Caco-2 (cell line): ENCODE measurements around the gene RIC3. TPM values are rescaled to one million over a fixed set of nuclear protein-coding genes. Genes with fewer than 3 reads are reported as not detected.

Experiments used
- BruUV-seq: library from RNA; stranded (reverse); fragments of 400-500 nt; replicated peaks from 2 replicates; lab custom pipeline; 2021; lab: Mats Ljungman, UMichigan
- CTCF ChIA-PET: fragments of 300-600 bp; sonication (Branson Sonifier 250); formaldehyde crosslinking; loops from one replicate; lab custom pipeline; 2022; ENCODE audit warnings: antibody characterized with exemption; lab: Charles Lee
- POLR2A ChIA-PET: fragments of 300-600 bp; sonication (Branson Sonifier 250); formaldehyde crosslinking; loops from one replicate; lab custom pipeline; 2022; ENCODE audit warnings: antibody characterized with exemption; lab: Charles Lee
- DNase-seq, 2 experiments: peaks; one replicate each; pipeline versions ENCODE4 v3.0.0 to v3.0.0-alpha.2; 2020 to 2022
- H3K27me3 ChIP-seq: replicated peaks from 2 replicates; pipeline ENCODE4 v1.6.0; 2011; ENCODE audit warnings: low read length; ENCODE audit not compliant: control insufficient read depth, insufficient read depth
- H3K36me3 ChIP-seq: 2 replicates; pipeline ENCODE4 v1.5.1; 2011; ENCODE audit warnings: low read length; ENCODE audit not compliant: control insufficient read depth, insufficient read depth
- H3K4me1 ChIP-seq: fragments of 250-450 bp; sonication (Bioruptor Pico); 2 replicates; pipeline ENCODE4 v1.5.1; 2020; ENCODE audit warnings: mild to moderate bottlenecking
- H3K4me3 ChIP-seq: 2 replicates; pipeline ENCODE4 v1.5.1; 2011; ENCODE audit warnings: low read depth, mild to moderate bottlenecking, control low read depth, low read length
- H3K9me3 ChIP-seq: fragments of 250-450 bp; sonication (Bioruptor Pico); 2 replicates; pipeline ENCODE4 v1.5.1; 2020; ENCODE audit warnings: mild to moderate bottlenecking, moderate library complexity
- H3K27ac Mint-ChIP-seq: one replicate; pipeline ENCODE4 v1.8.0; 2022; ENCODE audit warnings: mixed read lengths; ENCODE audit not compliant: unreplicated experiment
- H3K27me3 Mint-ChIP-seq: one replicate; pipeline ENCODE4 v1.8.0; 2022; ENCODE audit warnings: mixed read lengths; ENCODE audit not compliant: insufficient read depth, unreplicated experiment
- H3K36me3 Mint-ChIP-seq: one replicate; pipeline ENCODE4 v1.8.0; 2022; ENCODE audit warnings: mild to moderate bottlenecking, mixed read lengths; ENCODE audit not compliant: insufficient read depth, unreplicated experiment
- H3K4me1 Mint-ChIP-seq: one replicate; pipeline ENCODE4 v1.8.0; 2022; ENCODE audit warnings: low read depth, mixed read lengths; ENCODE audit not compliant: unreplicated experiment
- H3K4me3 Mint-ChIP-seq: one replicate; pipeline ENCODE4 v1.8.0; 2022; ENCODE audit warnings: mild to moderate bottlenecking, moderate library complexity, mixed read lengths; ENCODE audit not compliant: unreplicated experiment
- H3K9me3 Mint-ChIP-seq: one replicate; pipeline ENCODE4 v1.8.0; 2022; ENCODE audit warnings: mixed read lengths; ENCODE audit not compliant: unreplicated experiment
- CTCF ChIP-seq, 2 experiments: fragments of 200-600 bp in 1 of 2; IDR thresholded peaks; 1 replicate in 1 of 2; 2 replicates in 1 of 2; pipeline versions ENCODE4 v1.5.1 to v1.8.0; 2011 to 2022; ENCODE audit warnings: antibody characterized with exemption in 1 of 2, control low read depth in 1 of 2, inconsistent platforms in 1 of 2, low read depth in 1 of 2, low read length in 1 of 2, mild to moderate bottlenecking in 1 of 2, moderate library complexity in 1 of 2; ENCODE audit not compliant: insufficient read depth in 1 of 2, severe bottlenecking in 1 of 2, unreplicated experiment in 1 of 2
- intact Hi-C: fragments of 100-400 bp; cut with micrococcal nuclease; formaldehyde crosslinking; loops from one replicate; pipeline ENCODE4 v1.10.0; 2022; ENCODE audit not compliant: unreplicated experiment
- total RNA-seq: library from RNA; stranded (reverse); gene quantifications from 2 replicates; pipeline ENCODE4 v1.2.3, GENCODE V29; 2022

Gene RIC3
- total RNA-seq, 1 experiment from 2014 or later = not detected

- ChIA-PET CTCF (interaction anchor here (1.5 to 6.5 kb wide), 7 partner anchors 9 to 193 kb away, joined by 6 to 213 read pairs (median 19); no protein-coding TSS in a partner anchor), POLR2A (interaction anchor here (1.4 kb wide), 1 partner anchor 92 kb away, joined by 4 read pairs; no protein-coding TSS in a partner anchor)
- Histone ChIP-seq H3K27me3 (no peaks in the 10 kb centered on the region), H3K4me1 (no peaks in the 10 kb centered on the region), H3K9me3 (no peaks in the 10 kb centered on the region), H3K36me3 (no peaks in the 10 kb centered on the region), H3K4me3 (no peak overlapping the region)
- TF ChIP-seq CTCF (IDR thresholded peaks at IDR 0.05; ENCODE audit: insufficient read depth in 1 of 2, low read depth in 1 of 2, low read length in 1 of 2, severe bottlenecking in 1 of 2, unreplicated experiment in 1 of 2) = no peak
- DNase-seq = no peak
- intact Hi-C loops = loop anchor here (10.0 kb wide), 2 partner anchors 404 to 1004 kb away; no protein-coding TSS in a partner anchor
- Mint-ChIP-seq H3K4me3 (no peak overlapping the region), H3K9me3 (no peaks in the 10 kb centered on the region), H3K4me1 (no peaks in the 10 kb centered on the region), H3K27ac (no peak overlapping the region), H3K36me3 (no peaks in the 10 kb centered on the region), H3K27me3 (peaks cover 9% of the 10 kb centered on the region)
- no TSS peak for BruUV-seq
Measured at GRCh38 chr11:8098361-8098760, 70.5 kb downstream of the RIC3 start.

- ChIA-PET POLR2A (no interaction called here), CTCF (interaction anchor here (1.8 to 6.5 kb wide), 3 partner anchors 64 to 192 kb away, joined by 7 to 213 read pairs (median 103); no protein-coding TSS in a partner anchor)
- no peak for DNase-seq
- Mint-ChIP-seq H3K27me3 (peaks cover 9% of the 10 kb centered on the region), H3K4me3 (no peak overlapping the region), H3K4me1 (no peaks in the 10 kb centered on the region), H3K9me3 (no peaks in the 10 kb centered on the region), H3K27ac (no peak overlapping the region), H3K36me3 (no peaks in the 10 kb centered on the region)
- Histone ChIP-seq H3K4me3 (no peak overlapping the region), H3K27me3 (no peaks in the 10 kb centered on the region), H3K9me3 (no peaks in the 10 kb centered on the region), H3K4me1 (no peaks in the 10 kb centered on the region), H3K36me3 (no peaks in the 10 kb centered on the region)
- intact Hi-C loops = loop anchor here (10.0 kb wide), 2 partner anchors 403 to 1003 kb away; no protein-coding TSS in a partner anchor
- BruUV-seq = no TSS peak
- no peak for TF ChIP-seq CTCF (IDR thresholded peaks at IDR 0.05; ENCODE audit: insufficient read depth in 1 of 2, low read depth in 1 of 2, low read length in 1 of 2, severe bottlenecking in 1 of 2, unreplicated experiment in 1 of 2)
Measured at GRCh38 chr11:8097926-8098325, 70.9 kb downstream of the RIC3 start.

DNA sequence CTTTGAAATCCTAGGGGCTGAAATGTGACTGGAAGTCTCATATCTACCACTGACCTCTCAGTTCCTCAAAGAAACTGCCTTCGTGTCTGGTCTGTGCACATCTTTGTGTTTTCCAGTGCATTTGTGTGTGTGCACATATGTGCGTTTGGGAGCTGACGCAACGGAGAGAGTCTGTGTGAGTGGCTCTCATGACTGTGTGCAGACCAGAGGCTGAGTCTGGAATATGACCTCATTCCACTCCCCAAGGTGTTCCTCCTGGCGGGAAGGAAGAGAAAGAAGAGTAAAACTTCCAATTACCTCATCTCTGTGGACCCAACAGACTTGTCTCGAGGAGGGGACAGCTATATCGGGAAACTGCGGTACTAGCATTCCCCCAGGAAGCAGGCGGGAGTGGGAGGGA lies 71.4 kb downstream of the RIC3 start:
- CTCF ChIA-PET = interaction anchor here (0.6 to 7.9 kb wide), 4 partner anchors 64 to 1687 kb away, joined by 3 to 213 read pairs (median 90); no protein-coding TSS in a partner anchor
- intact Hi-C loops = loop anchor here (10.0 kb wide), 2 partner anchors 403 to 1003 kb away; no protein-coding TSS in a partner anchor

More for the DNA sequence above, 71.4 kb downstream of the RIC3 start:
- Histone ChIP-seq H3K27me3 (no peaks in the 10 kb centered on the region), H3K4me3 (no peak overlapping the region), H3K36me3 (no peaks in the 10 kb centered on the region), H3K9me3 (no peaks in the 10 kb centered on the region), H3K4me1 (no peaks in the 10 kb centered on the region)
- no peak for TF ChIP-seq CTCF (IDR thresholded peaks at IDR 0.05; ENCODE audit: insufficient read depth in 1 of 2, low read depth in 1 of 2, low read length in 1 of 2, severe bottlenecking in 1 of 2, unreplicated experiment in 1 of 2)
- Mint-ChIP-seq H3K27me3 (peaks cover 9% of the 10 kb centered on the region), H3K36me3 (no peaks in the 10 kb centered on the region), H3K4me3 (no peak overlapping the region), H3K4me1 (no peaks in the 10 kb centered on the region), H3K27ac (no peak overlapping the region), H3K9me3 (no peaks in the 10 kb centered on the region)
- no TSS peak for BruUV-seq
- POLR2A ChIA-PET = no interaction called here
- no peak for DNase-seq
